HG03378 (cell line): ENCODE measurements around the gene HLA-DMB.
"Not testable (repeated sequence)": the region's sequence is repeated elsewhere in the genome, so short reads cannot be mapped to it uniquely, and the experiment has no call there.

Source experiments
- ATAC-seq: cut with Tn5 transposase; IDR thresholded peaks from one replicate; pipeline ENCODE4 v1.9.1; 2021; ENCODE audit warnings: mild to moderate bottlenecking, moderate library complexity; ENCODE audit not compliant: unreplicated experiment

Gene HLA-DMB

GRCh38 chr6:32952817-32953739, 12.2 kb upstream of the HLA-DMB start, which contains the start of gene HLA-DMA:
TSS of gene HLA-DMA (minus strand) at chr6:32953097. CDS start at chr6:32953036, 61 bp downstream.
- ATAC-seq, result peak; percentile 83

DNA sequence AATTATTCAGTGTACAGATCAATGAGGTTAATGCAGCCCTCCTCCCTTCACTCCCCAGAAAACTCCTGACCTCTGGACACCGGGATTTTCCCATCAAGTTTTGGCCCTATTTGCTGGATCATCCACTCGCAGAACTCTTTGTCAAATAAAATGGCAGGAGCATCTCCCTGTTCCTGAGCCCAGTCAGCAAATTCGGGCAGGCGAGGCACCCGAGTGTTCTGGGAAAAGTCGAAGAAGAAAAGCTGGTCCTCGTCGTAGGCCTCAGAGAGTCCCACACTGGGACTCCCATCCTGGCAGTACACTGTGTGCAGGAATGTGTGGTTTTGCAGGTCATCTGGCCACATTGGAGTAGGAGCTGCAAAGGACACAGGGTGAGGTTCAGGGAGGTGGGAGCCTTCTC, 9.6 kb upstream of the HLA-DMB start:
- no peak for ATAC-seq

GRCh38 chr6:32950010-32950409, 9.2 kb upstream of the HLA-DMB start:
- no peak for ATAC-seq

- no peak for ATAC-seq
These were observed 8.3 kb upstream of the HLA-DMB start for GRCh38 chr6:32949113-32949512.

GRCh38 chr6:32947552-32948465, 7.0 kb upstream of the HLA-DMB start:
- no peak for ATAC-seq

GRCh38 chr6:32946893-32947292, 6.1 kb upstream of the HLA-DMB start:
- no peak for ATAC-seq

DNA sequence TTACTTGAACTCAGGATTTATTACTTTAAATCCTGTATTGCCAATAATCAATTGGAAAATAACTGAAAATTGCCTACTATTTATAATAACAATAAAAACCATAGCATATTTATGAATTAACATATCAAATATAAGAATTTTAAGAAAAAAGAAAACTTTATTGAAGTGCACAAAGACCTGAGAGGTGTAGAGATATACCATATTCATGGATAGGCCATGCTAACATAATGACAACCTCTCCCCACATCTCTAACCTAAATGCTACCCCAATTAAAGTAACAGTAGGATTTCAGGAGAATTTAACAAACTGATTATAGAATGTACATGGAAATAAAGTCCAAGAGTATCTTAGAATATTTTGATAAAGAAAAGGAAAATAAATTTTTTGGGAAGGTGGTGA, 5.1 kb upstream of the HLA-DMB start:
- no peak for ATAC-seq

GRCh38 chr6:32945108-32945760, 4.4 kb upstream of the HLA-DMB start:
- no peak for ATAC-seq

DNA sequence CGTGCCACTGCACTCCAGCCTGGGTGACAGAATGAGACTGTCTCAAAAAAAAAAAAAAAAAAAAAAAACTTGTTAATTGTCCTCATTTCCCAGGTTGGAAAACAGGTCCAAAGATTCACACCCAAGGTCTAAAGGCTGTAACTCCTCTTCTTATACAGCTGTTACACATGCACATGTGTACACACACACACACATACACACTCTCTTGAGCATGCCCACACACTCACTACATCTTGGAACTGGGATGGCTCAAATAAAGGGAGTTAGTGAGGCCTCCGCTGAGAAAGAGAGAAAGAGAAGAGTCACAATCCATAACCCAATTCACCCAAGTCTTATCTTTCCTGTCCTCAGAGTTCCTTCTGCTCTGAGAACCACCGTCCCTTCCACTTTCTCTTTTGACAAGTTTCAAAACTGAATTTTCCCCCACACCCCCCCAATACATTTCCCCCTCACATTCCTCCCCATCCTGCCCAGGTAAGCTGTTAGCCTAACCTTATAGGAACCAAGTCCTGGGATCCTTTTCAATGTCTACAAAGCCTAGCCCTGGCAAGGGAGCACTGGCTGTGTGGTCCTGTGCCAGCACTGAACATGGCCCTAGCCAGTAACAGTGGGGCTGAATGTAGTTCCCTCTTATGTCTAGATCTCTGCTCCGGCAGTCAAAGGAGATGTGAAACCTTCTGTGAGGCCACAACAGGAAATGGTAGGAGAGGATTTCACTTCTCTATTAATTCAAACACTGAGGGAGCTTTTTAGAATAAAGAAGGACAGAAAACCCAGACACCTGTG, 3.2 kb upstream of the HLA-DMB start:
- ATAC-seq, result no peak

DNA sequence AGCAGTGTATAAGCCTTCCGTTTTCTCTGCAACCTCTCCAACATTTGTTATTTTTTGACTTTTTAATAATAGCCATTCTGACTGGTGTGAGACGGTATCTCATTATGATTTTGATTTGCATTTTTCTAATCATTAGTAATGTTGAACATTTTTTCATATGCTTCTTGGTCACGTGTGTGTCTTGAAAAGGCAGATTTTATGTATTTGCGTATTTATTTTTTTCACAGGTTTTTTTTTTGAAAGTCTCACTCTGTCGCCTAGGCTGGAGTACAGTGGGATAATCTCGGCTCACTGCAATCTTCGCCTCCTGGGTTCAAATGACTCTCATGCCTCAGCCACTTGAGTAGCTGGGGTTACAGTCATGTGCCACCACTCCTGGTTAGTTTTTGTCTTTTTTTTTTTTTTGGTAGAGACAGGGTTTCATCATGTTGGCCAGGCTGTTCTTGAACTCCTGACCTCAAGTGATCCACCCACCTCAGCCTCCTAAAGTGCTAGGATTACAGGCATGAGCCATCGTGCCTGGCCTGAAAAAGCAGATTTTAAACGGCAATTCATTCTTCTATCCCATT, 1.8 kb upstream of the HLA-DMB start:
- not testable (repeated sequence) for ATAC-seq

DNA sequence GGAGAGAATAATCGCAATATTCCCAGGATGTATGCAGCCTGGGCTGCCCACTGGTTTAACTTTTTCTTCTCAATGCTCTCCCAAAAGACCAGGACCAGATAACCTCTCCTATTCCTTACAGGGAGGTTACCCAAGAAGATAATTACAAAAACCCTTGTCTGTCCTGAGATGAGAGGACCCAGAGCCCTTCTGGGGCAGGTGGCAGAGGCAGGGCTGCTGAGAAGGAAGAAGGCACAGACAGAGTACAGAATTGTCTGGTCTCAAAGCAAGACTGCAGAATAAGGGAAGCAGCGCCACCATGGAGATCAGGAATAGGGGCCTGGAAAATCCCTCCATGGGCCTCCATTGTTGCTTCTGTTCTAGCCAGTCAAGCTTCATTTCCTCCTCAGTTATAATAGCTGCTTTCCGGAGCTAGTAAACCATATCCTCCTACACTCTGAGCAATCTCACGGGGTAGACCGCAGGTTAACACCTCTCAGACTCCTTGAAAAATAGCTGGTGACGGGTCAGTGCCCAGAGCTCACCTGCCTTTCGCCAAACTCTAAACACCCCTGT, 463 bp upstream of the HLA-DMB start:
- ATAC-seq, result peak; percentile 54

GRCh38 chr6:32938494-32938893, 2.3 kb downstream of the HLA-DMB start:
- ATAC-seq, result no peak

DNA sequence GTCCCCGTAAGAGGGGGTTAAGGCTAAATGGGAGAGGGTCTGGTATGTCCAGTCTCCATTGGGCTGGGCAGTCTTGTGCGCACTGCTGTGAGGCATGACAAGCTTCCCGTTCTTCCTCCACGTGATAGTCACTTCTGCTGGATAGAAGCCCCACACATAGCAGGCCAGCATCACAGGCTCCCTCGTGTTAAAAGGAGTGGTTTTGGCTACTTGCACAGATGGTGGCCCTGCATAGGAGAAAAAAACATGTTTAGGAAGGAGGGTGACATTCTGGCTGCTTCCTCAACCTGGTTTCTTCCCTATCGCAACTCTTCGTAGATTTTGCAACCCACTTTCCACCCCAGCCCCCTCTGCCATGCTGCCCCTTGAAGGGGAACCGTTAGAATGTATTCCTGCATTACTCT, 3.6 kb downstream of the HLA-DMB start:
- ATAC-seq, result no peak

- no peak for ATAC-seq
These were observed 4.3 kb downstream of the HLA-DMB start for GRCh38 chr6:32936239-32937152.

DNA sequence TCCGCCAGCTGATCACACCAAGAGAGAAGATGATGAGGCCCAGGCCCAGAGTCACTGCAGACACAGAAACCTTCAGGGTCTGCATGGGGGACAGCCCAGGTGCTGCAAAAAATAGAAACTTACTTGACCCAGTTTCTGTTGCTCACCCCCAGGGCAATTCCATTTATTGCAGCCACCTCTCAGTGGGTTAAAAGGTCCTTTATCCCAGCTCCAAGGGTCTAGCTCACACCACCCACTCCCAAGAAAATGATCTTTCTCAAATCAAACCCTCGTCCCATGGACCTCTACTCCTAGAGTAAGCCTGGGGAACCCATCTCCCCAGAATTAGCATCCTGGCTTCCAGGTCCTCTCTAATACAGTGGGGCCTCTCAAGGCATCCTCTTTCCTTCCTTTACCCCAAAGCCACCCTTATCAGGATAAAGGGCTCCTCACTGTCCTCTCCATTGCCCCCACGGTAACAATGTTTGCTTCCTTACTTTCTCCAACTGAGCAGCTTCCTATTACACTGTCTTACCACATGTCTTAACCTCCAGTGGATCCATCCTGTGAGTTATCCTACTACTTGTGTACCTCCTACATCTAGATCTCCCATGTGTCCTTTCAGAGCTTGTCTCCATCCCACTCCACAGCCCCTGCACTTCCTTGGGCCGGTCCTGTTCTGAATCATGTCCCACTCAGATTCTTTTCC, 5.1 kb downstream of the HLA-DMB start:
- no peak for ATAC-seq

GRCh38 chr6:32933661-32934085, 7.2 kb downstream of the HLA-DMB start:
- ATAC-seq, result no peak

- ATAC-seq, result no peak
These were observed 8.5 kb downstream of the HLA-DMB start for GRCh38 chr6:32932132-32932868.
